Measurements from ENCODE around the gene SLC27A2. TPM values are rescaled to one million over a fixed set of nuclear protein-coding genes. Genes with fewer than 3 reads are reported as not detected.

The SLC27A2 gene
- total RNA-seq, 1 experiment from 2014 or later, result 7.0 TPM

DNA sequence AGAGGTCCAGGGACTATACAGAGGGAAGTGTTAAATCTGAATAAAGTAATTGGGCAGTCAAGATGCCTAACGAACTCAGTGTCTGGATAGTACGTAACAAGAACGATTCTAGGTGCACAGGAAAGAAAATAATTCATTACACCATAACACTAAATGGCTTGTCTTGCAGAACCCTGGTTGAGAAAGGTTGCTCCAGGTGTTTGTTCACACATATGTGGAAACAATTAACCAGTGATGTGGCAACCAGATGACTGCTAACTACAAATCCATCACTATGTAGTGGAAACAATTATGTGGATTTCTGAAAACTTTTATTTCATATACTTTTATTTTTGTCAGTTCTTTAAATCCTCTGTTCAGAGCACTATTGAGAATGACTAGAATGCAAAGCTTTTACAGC, 93.9 kb downstream of the SLC27A2 start:
- Histone ChIP-seq H3K27me3 (ENCODE audit: insufficient read depth, low read length) (no peaks in the 10 kb centered on the region), H4K91ac (ENCODE audit: insufficient read length, low read depth, low read length) (no peak overlapping the region), H4K8ac (replicated peaks; ENCODE audit: insufficient read length, low read depth, low read length) (no peak overlapping the region), H3K4me1 (ENCODE audit: insufficient read depth, low read length) (no peaks in the 10 kb centered on the region), H2BK12ac (ENCODE audit: insufficient read length, low read depth, low read length) (no peak overlapping the region), H3K14ac (ENCODE audit: insufficient read depth, low read length) (no peak overlapping the region), H4K5ac (ENCODE audit: insufficient read length, low read depth, low read length) (no peak overlapping the region), H3K9me3 (ENCODE audit: control insufficient read depth, low read depth, low read length) (no peaks in the 10 kb centered on the region), H2BK20ac (ENCODE audit: low read depth, low read length, poor library complexity, severe bottlenecking) (no peak overlapping the region), H3K4me2 (ENCODE audit: insufficient read depth, insufficient read length, low read length) (no peak overlapping the region), H3K79me1 (ENCODE audit: insufficient read depth, low read depth, low read length, poor library complexity, severe bottlenecking) (no peaks in the 10 kb centered on the region), H4K20me1 (ENCODE audit: control insufficient read depth, insufficient read depth, insufficient read length) (no peaks in the 10 kb centered on the region), H3K4ac (ENCODE audit: low read depth, low read length) (no peak overlapping the region), H3K79me2 (ENCODE audit: insufficient read depth, low read length) (no peaks in the 10 kb centered on the region), H3K23me2 (ENCODE audit: insufficient read length, low read depth, low read length, poor library complexity, severe bottlenecking) (no peaks in the 10 kb centered on the region), H3K27ac (ENCODE audit: insufficient read length, low read depth, low read length) (no peak overlapping the region), H3T11ph (ENCODE audit: low read length) (no peak overlapping the region), H3K23ac (ENCODE audit: insufficient read length, low read depth, low read length) (no peak overlapping the region), H3K18ac (ENCODE audit: insufficient read length, low read depth, low read length) (no peak overlapping the region), H2BK15ac (ENCODE audit: low read depth, low read length) (no peak overlapping the region), H3K56ac (ENCODE audit: insufficient read length, low read depth, low read length) (no peak overlapping the region), H2BK5ac (ENCODE audit: insufficient read length, low read length) (no peak overlapping the region), H2AK5ac (ENCODE audit: insufficient read length, low read length) (no peak overlapping the region), H2BK120ac (ENCODE audit: low read depth, low read length, poor library complexity, severe bottlenecking) (no peak overlapping the region), H3K9ac (ENCODE audit: extremely low read depth, insufficient read length, low read length) (no peak overlapping the region), H2AFZ (ENCODE audit: low read length) (no peak overlapping the region)
- Mint-ChIP-seq H3K4me3 (no peak overlapping the region), H3K27me3 (ENCODE audit: low read depth) (no peaks in the 10 kb centered on the region), H3K36me3 (ENCODE audit: insufficient read depth in 1 of 3, low read depth in 3 of 3) (no peaks in the 10 kb centered on the region; a peak in 1 of 7 replicates), H3K9me3 (no peaks in the 10 kb centered on the region), H3K27ac (no peak overlapping the region), H3K4me1 (0 out of 4 replicates have a peak, but pooled peaks cover 0 to 3% of the 10 kb centered on the region in 2 experiments)
- TF ChIP-seq, protein P1, sequence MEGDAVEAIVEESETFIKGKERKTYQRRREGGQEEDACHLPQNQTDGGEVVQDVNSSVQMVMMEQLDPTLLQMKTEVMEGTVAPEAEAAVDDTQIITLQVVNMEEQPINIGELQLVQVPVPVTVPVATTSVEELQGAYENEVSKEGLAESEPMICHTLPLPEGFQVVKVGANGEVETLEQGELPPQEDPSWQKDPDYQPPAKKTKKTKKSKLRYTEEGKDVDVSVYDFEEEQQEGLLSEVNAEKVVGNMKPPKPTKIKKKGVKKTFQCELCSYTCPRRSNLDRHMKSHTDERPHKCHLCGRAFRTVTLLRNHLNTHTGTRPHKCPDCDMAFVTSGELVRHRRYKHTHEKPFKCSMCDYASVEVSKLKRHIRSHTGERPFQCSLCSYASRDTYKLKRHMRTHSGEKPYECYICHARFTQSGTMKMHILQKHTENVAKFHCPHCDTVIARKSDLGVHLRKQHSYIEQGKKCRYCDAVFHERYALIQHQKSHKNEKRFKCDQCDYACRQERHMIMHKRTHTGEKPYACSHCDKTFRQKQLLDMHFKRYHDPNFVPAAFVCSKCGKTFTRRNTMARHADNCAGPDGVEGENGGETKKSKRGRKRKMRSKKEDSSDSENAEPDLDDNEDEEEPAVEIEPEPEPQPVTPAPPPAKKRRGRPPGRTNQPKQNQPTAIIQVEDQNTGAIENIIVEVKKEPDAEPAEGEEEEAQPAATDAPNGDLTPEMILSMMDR (conservative IDR thresholded peaks at IDR 0.05), result no peak
- WGBS (ENCODE audit: extremely low coverage, insufficient read length, low lambda C conversion rate), result no CpG with 5 or more reads among the region's 3 CpGs
- DNase-seq, result no peak

Measured in H9 (cell line).